ENCODE results near the gene KLF3. TPM values are rescaled to one million over a fixed set of nuclear protein-coding genes. Genes with fewer than 3 reads are reported as not detected.

KLF3 gene
- polyA plus RNA-seq, 5 donors = 36.7 to 55.5 (median 45.9) TPM

DNA sequence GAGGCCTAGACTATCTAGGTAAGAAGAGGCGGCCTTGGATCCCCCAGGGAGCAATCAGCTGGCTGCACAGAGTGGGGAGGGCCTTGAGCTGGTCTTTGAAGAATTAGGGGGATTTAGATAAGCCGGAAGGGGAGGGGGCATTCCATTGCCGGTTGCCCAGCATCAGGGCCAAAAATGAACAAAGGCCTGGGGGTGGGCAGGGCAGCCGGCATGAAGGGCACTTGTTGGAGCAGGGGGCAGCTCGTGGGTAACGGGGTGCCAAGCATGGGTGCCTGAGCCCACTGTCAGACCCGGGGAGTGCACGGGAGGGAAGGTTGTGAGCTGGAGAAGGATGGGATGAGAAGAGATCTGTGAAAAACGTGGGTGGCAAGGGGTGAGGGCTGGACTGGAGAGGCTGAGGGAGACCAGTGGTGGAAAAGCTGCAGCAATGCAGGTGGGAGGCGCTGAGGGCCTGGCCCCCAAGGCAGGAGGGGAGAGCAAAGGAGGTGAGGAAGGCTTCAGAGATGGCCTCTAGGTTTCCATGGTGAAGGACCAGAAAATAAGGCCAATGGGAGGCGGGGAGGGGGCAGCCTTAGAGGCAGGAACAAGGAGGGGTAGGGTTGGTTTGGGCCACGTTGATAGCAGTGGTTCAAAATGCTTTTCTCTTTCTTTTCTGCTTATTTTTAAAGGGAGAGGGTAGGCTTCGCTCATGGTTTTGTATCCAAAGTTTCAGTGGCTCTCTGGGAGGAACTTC lies 8.6 kb downstream of the KLF3 start:
- DNase-seq = no peak

DNA sequence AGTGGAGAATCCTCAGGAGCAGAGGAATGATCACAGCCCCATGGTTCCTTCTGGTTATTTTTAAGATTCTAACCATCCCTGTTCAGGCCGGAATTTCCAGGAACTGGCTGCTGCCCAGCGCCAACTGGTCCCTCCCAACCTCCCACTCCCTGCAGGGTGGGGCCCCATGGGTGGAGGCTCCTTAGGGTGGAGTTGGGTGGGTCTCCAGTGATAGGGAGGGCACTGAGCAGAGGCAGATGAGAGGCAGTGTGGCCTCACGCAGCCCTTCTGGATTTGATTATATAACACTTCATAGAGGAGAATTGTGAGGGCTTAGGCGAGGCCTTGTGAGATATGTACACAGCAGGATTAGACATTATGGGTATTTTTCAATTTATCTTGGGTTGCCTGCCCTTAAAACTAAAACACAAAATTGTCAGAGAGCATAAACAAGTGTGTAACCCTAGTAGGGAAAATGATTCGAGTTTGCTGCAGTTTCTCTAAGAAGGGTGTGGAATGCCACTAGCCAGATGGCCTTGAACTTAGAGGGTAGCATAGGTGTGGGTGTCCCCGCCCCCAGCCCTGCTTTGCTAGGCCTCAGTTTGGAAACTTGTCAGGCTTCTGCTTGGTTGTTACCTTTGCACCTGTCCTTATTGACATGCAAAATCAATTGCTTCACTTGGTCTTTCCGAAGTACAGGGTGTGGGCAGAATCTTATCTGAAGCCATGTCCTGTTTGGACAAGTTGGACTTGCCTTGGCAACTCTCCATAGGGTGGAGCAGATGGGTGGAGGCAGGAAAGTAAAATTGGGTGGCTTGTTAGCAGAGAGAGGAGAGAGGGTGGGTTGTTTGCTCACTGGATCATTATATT lies 9.4 kb downstream of the KLF3 start:
- no peak for DNase-seq

DNA sequence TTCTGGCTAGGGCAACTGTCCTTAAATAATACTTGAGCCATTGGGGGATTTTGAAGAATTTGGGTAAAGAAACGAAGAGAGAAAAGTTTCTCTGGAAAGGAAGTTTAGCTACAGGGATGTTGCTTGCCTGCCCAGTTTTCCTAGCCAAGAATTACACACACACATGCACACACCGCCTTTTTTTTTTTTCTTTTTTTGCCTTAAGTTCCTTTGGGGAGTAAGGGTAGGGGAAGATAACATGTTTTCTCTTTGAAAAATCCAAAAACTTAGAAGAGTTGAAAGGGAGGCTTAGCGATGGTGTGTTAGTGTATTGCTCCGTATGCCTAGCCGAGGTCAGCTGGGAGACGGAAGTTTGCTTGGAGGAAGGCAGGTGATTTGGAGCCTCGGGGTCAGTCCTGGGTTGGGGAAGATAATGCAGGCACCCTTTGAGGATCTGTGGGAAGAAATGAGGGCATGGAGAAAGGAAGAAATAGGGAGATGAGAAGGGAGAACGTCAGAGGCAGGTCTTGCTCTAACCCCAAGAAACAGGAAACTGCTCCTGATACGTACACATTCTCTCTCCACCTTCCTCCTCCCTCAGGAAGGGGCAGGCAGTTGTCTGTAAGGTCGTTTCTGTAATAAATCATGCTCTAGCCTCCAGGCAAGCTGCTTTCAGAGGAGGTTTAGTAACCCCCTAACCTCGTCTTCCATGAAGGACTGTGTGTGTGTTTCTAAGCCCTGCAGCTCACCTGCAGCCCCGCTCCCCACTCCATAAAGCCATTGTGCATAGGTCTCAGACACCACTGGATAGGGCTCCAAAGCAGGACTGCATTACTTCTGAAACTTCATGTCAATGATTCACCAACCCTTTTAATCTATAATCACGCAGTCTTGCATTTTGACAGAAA lies 10.5 kb downstream of the KLF3 start:
- no peak for DNase-seq

DNA sequence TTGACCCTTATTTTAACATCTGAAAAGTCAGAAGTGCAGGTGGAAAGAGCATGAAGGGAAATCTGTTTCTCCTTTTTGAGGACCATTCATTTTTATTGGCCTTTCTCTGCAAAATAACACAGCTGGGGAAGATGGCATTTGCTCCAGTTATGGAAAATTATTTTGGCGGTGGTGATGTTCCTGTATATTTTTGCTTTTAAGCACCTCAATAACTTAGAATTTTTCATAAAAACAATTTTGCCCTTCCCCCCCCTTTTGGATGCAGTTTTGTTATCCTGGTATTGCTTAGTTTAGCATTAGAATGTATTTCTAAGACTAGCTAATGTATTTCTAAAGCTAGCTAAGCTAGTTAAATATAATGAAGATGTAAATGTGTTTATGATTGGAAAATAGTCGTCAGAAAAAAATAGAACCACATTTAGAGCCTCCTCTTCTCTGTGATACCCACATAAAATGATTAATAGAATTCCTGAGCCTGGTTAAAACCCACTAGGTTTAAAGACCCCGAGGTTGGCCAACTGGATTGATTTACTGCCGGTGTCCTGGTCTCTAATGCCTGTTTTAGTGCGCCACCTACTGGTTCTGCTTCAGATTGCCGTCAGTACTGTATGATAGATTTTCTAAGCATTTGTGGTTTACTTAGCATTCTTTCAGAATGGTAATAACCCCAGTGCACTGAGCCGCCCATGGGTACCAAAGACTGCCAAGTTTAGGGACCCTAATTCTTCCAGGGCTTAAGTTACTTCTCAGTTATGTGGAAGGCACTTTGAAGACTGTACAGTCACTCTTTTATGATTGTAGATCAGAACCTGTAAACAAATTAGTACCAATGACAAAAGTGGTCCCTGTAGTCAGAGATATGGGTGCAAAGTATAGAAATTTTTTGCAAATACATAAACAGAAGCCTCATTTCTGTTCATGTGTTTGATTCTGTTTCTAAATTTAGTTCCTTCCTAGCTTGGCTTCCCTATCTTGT lies 11.4 kb downstream of the KLF3 start:
- peak; percentile 67 to 82 for DNase-seq

- DNase-seq = no peak
Observed at GRCh38 chr4:38676986-38677385, 13.0 kb downstream of the KLF3 start.

- no peak for DNase-seq
Observed at GRCh38 chr4:38677441-38677840, 13.4 kb downstream of the KLF3 start.

DNA sequence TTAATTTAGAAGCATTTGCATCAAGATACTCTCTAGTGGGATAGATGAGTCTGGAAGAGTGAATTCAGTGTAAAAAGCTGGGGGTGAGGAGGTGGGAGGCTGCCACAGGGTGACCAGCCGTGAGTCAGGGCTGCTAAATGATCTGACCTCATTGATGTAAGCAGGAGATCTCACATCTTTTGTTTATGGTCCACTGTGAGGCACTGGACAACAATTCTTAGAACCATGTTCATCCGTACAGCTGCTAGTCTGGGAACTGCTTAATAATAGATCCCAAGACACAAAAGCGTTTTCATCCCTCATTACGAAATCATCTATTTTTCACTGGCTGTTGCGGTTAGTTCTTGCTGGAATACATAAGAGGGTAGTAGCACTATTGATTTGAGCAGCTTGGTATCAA lies 14.1 kb downstream of the KLF3 start:
- DNase-seq = no peak

DNA sequence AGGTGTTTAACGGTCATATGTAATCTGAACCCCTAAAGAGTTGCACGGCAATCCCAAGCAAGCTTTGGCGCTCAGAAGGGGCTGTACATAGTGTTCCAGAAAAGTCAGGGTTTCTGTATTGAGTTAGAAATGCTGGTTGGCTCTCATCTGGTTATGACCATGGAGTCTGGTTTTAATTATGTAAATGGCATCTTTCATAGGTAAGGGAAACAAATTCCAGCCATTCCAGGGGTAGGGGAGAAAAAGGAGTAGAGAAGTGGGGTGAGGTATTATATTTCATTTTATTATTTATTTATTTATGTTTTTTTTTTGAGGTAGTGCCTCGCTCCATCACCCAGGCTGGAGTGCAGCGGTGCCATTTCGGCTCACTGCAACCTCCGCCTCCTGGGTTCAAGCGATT lies 15.9 kb downstream of the KLF3 start:
- DNase-seq = no peak

DNA sequence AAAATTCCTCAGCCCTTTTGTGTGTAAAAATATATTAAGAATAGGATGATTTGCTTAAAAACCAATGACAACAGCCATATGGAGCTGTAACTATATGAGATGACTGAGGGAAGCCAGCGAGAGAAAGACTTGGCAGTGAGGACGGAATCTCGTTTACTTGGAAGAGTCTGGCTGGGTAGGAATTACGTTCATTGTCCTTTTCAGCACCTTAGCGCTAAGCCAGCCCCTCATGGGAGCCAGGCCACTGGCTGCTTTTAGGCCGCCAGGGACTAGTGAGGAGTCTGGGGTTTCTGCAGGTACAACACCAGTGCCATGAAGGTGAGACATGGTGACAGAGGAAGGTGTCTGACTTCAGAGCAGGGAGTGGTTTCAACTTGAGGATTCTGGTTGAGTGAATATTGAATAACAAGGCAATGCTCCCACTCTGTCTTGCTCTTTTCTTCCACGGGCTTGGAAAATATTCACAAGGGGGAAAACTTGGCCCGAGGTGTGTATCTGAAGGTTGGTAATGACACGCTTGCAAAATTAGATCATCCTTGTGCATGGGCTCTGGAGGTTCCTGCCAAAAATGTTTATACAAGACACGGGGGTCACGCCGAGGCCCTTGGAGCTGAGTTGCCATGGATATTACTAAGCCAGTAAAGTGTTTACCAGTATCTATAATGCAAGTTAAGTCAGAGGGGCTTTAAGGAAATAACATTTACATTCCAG lies 17.4 kb downstream of the KLF3 start:
- DNase-seq = peak; percentile 53 to 63

GRCh38 chr4:38682336-38682735 lies 18.3 kb downstream of the KLF3 start:
- no peak for DNase-seq

DNA sequence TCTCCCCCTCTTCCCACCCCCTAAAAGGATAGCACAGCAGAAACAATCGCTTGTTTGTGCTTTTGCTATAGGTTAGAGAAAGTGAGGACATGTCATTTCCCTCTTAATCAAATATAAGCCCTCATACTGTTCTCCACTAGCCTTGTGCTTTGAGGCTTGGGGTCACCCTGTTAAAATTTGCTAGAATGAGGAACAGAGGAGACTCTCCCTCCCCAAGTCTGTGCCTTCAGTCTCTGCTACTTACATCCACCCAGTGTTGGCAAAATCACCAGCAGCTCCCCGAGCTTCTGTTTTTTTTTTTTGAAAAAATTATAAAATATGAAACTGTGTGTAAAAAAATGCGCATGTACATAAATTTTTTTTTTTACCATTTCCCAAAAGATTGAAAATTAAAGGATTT lies 19.3 kb downstream of the KLF3 start:
- DNase-seq = no peak

- no peak for DNase-seq
Observed at GRCh38 chr4:38684271-38684670, 20.3 kb downstream of the KLF3 start.

- DNase-seq = no peak
Observed at GRCh38 chr4:38684951-38685844, 21.2 kb downstream of the KLF3 start.

DNA sequence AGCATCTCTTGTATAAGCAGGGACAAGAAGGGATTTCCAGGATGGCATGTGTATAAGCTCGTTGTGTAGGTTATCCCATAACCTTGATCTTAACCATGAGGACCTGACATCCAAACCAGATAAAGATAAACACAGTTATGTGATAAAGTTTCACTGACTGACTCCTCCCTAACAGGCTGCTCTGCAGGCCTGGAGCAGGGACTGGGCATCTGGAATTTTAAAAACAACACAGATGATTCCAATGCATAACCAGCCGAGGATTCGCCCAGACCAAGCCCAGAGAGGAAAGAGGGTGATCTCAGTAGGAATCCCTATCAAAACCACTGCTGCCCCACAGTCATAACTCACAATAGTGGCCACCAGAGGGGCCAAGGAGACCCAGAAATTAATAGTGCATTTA lies 22.7 kb downstream of the KLF3 start:
- DNase-seq = no peak

DNA sequence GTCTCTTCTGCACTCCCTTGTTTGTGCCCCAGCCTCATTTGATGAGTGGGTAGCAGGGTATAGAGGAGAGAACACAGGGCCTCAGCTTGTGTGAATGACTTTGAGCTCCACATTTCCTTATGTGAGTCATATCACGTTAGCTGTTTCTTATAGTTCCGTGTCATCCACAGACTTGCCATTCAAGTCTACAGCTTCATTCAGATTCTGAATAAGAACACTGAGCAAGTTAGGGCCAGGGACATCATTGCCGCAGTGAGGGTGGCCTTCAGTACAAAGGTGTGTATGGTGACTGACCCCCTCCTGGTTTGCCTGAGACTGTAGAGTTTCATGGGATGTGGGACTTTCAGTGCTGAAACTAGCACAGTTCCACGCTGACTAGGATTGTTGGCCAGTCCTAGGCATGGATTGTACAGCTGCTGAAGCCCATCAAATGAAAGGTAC lies 23.6 kb downstream of the KLF3 start:
- DNase-seq = no peak

GRCh38 chr4:38688676-38689355 lies 24.8 kb downstream of the KLF3 start:
- no peak for DNase-seq

- DNase-seq = peak in 1 of 2 donors; percentile 54
Observed at GRCh38 chr4:38691251-38692008, 27.4 kb downstream of the KLF3 start.

DNA sequence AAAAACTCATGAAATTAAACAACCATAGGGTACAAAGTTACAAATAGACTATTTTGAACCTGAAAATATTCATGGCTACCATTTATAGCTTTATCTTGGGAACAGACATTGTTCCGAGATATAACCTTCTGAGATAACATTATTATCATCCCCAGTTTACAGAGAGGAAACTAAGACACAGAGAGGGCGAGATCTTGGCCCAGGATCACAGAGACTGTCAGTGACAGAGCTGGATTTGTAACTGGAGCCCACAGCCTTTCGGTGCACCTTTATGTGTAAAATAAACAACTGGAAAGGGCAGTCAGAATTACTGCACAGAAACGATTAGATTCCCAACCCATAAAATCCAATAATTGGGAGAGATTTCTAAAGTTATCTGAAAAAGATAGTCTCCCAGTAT lies 28.4 kb downstream of the KLF3 start:
- no peak for DNase-seq
